Activated CD4-positive, alpha-beta T cell treated with anti-CD3 and anti-CD28 coated beads, Interleukin-10, Interleukin-2, amounts not matched to agents 100 ng/mL and 50 ng/mL, durations not matched to agents 16 hours and 8 hours (primary cell): ENCODE measurements around the gene RWDD4.
"Not testable (repeated sequence)": the region's sequence is repeated elsewhere in the genome, so short reads cannot be mapped to it uniquely, and the experiment has no call there.

ENCODE experiments used
- DNase-seq: peaks from one replicate; pipeline ENCODE4 v3.0.0-alpha.2; 2020

Gene RWDD4

GRCh38 chr4:183635321-183635720 is 23.7 kb downstream of the RWDD4 start:
- no peak for DNase-seq

- DNase-seq, result no peak
These were observed 25.2 kb downstream of the RWDD4 start for GRCh38 chr4:183633476-183634400.

DNA sequence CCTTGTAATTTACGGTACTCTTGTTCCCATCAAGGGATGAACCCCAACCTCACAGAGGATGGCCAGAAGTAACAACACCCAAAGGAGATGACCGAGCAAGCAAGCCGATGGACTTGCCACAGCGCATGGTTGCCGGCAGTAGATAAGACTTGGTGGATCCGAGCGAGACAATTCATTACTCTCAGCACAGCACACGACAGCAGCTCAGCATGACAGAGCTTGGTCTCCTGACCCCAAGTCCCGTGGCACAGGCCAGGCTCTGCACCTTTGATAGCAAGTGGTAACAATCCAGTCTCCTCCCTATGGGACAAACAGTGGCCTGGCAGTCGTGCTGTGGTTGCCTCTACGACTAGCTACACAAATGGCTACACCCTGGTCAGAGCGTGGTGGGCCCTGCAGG is 26.3 kb downstream of the RWDD4 start:
- no peak for DNase-seq

- DNase-seq, result no peak
These were observed 27.3 kb downstream of the RWDD4 start for GRCh38 chr4:183631577-183632198.

DNA sequence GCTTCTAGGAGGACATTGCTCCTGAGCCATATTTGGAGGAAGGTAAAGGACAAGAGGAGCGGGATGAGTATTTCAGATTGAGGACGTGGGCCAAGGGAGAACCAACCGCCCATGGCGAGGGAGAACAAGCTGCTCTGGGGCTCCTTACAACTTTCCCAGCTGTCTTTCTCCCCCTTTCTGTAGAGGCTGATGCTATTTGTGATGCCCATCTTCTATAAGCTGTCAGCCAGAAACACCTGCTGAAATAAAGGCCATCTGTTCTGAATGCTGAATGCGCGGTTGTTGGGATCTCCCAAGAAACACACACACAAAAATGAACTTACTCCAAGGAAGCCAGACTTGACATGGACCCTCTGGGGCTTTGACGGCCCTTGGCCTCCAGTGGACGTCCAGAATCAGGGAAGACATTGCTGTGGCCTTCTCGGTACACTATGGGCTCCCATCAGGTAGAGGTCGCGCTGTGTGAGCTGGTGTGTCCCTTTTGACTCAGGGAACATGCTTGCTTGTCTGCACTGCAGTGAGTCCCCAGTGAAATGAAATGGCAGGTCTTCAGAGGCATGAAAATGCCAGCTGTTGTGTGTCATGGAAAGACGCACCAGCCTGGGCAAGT is 30.9 kb downstream of the RWDD4 start:
- DNase-seq, result no peak

GRCh38 chr4:183627286-183627685 is 31.7 kb downstream of the RWDD4 start:
- DNase-seq, result not testable (repeated sequence)

DNA sequence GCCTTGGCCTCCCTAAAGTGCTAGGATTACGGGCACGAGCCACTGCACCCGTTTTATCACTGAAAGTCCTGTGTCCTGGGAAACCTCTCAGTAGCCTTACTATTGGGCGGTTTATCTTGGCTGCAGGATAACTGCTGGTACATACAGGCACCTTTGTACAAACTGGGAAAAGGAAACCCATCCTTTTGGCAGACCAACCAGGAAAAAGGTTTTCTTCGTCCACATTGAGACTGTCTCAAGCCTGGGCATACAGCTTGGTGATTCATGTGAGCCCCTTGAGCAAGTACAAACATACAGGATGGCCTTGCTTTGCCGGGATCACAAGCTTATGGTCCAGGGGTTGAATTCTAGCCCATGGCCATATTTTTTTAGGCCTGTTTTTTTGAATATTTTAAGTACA is 32.8 kb downstream of the RWDD4 start:
- no peak for DNase-seq

- DNase-seq, result no peak
These were observed 34.4 kb downstream of the RWDD4 start for GRCh38 chr4:183624548-183624947.

GRCh38 chr4:183621875-183622274 is 37.1 kb downstream of the RWDD4 start:
- no peak for DNase-seq

GRCh38 chr4:183620421-183620820 is 38.6 kb downstream of the RWDD4 start:
- no peak for DNase-seq

- no peak for DNase-seq
These were observed 40.3 kb downstream of the RWDD4 start for GRCh38 chr4:183618681-183619080.

DNA sequence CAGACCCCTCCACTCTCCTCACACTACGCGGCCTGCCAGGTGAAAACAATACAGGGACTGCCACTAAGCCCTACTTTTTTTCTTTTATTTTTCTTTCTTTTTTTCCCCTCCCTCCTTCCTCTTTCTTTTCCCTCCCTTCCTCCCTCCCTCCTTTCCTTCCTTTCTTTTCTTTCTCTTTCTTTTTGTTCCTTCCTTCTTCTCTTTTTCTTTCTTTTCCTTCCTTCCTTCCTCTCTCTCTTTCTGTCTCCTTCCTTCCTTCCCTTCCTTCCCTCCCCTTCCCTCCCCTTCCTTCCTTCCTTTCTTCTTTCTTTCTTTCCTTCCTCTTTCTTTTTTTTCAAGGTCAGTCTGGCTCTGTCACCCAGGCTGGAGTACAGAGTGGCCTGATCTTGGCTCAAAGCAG is 41.9 kb downstream of the RWDD4 start:
- no peak for DNase-seq

GRCh38 chr4:183612329-183613250 is 46.4 kb downstream of the RWDD4 start:
- DNase-seq, result no peak

DNA sequence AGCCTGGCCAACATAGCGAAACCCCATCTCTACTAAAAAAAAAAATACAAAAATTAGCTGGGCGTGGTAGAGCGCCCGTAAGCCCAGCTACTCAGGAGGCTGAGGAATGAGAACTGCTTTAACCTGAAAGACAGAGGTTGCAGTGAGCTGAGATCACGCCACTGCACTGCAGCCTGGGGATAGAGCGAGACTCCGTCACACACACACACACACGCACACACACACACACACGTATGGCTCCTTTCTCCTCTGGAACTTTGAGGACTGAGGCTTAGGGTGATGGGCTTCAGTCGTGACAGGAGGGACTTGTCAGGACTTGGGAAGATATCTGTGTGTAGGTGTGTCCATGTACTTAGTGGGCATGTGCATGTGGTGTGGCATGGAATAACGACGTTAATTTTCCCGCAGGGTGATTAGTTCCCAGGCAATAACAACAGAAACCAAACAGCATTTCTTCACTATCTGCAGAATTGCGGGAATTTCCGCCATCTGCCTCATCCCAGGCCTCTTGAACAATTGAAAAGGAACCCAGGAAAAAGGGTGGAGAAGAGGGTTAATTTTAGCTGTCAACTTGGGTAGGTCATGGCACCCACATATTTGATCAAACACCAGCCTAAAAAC is 47.7 kb downstream of the RWDD4 start:
- no peak for DNase-seq

DNA sequence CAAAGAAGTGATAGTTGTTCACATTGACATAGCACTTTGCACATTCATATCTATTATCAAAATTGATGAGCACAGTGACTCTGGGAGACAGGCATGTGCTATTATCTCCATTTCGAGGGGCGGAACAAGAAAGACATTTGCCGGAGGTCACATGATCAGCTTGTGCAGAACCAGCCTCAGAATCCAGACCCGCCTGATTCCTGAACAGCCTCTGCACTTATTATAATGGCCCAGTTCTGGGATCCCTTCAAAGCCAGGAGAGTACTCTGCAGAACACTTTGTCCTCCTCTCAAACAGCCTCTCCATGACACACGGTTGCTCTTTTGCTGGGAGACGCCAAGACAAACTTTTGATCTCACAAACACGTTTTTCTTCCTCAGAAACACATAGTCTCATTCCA is 48.4 kb downstream of the RWDD4 start:
- DNase-seq, result no peak

DNA sequence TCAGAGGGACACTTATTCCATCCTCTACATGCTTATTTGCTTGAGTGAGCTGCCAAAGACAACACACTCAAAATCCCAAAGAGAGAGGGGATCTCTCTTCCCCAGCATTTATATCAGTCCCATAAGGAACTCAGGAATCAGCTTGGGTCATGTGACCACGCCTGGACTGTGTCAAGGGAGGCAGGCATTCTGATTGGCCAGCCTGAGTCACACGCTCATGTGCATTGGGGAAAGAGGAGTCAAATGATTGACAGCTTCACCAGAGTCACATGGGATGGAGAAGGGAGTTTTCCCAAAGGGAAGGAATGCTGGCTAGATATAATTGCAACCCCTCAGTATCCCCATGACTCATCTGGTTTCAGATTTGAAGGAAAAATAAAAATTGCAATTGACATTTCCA is 49.0 kb downstream of the RWDD4 start:
- no peak for DNase-seq

DNA sequence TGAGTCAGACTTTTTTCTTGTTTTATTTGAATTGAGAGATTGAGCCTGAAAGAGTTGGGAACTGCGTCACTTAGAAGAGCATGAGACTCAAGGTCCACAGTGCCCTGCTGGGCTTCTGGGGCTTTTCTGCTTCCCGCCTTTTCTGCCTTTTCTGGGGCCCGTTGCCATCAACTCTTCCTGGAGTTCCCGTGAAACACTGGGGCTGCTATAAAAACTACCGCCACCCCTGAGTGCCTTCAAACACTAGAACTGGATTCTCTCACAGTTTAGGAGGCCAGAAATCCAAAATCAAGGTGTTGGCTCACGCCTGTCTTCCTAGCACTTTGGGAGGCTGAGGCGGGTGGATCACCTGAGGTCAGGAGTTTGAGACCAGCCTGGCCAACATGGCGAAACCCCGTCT is 49.8 kb downstream of the RWDD4 start:
- DNase-seq, result no peak

DNA sequence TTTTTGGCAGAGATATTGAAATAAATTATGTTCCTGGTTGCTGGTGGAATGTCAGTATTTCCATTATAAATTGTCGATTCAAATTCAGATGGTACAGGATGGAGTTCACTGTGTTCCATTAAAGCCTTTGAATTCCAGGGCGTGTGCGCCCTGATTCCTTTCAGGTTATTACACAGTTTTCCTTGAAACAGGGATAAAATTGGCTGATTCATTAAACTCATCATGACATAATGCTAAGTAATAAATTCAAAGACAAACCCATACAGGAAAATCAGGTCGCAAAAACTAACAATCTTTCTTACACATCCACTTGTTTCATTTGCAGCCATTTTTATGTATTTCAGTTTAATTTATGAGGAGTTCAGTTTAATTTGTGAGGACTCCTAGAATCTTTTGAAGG is 51.1 kb downstream of the RWDD4 start:
- no peak for DNase-seq

DNA sequence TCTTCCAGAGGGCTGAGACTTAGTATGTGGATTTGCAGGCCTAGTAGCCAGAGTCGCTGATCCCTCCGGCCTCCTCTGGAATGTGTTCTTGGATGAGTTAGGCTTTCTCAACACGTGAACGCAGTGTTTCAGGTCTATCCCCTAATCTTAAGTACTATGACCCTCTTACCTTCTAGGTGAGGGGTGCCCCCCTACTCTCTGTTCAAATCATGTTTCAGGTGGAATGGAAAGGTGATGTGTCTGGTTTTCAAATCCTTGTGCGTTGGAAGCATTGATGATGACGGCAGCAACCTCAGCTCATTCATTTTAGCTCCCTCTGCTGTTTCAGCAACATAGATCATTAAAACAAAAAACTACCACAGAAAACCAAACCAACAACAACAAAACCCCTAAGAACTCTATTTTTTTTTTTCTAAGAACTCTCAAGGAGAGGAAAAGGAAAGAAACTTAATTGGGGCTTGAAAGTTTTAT is 56.4 kb downstream of the RWDD4 start:
- DNase-seq, result peak; percentile 5

GRCh38 chr4:183601381-183601780 is 57.6 kb downstream of the RWDD4 start:
- no peak for DNase-seq

DNA sequence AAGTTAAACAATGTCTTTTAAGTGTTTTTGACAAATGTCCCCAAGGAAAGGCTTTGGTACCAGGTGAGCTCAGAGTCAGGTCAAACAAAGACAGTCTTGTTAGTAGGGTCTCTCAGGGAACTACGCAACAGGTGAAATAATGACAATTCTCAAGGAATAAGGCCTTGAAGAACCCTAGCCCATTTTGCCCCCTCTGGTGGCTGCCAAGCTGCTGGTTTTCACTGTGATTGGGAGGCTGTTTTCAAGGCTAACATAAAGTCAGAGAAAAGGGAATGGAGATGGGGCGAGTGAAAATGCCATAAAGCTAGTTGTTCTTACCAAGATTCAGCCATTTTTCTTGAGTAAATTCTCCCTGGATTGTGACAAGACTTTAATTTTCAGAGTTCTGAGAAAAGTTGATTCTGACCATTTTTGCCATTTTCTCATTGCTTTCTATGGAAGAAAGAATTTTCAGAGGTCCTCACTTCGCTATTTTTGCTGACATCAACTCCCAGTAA is 58.7 kb downstream of the RWDD4 start:
- no peak for DNase-seq

GRCh38 chr4:183599690-183600089 is 59.3 kb downstream of the RWDD4 start:
- DNase-seq, result no peak
